RPMI7951 (cell line): ENCODE data around the gene TBKBP1. TPM values are rescaled to one million over a fixed set of nuclear protein-coding genes. Genes with fewer than 3 reads are reported as not detected.
"Not testable (repeated sequence)": the region's sequence is repeated elsewhere in the genome, so short reads cannot be mapped to it uniquely, and the experiment has no call there.

Experiments
- DNase-seq: peaks from one replicate; pipeline ENCODE4 v3.0.0-alpha.2; 2012; ENCODE audit warnings: low read depth
- total RNA-seq: library from RNA; depleted of rRNA; stranded (reverse); fragments of >200 nt; shearing (Covaris generic); gene quantifications from 2 replicates; pipeline ENCODE4 v1.2.3, GENCODE V29; 2014

TBKBP1 gene
- total RNA-seq, 1 experiment from 2014 or later, result 0.48 TPM

- no peak for DNase-seq
These were observed 15.8 kb upstream of the TBKBP1 start for GRCh38 chr17:47678196-47678595.

DNA sequence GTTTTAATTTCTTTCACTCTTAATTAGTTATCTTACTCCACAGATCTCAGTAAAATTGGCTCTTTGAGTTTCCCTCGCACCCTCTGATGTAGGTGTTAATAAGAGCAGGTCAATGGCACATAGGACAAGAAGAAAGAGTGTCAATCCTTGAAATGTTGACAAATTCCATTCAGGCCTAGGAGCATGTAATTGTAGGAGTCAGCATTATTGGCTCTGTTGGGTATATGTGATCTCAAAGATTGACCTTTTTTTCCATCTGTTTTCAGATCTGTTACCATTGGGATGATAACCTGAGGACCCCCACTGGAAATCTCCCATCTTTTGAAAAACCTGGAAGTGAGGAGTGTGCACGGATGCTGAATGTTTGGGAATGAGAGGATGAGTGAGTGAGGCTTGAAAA, 11.8 kb upstream of the TBKBP1 start:
- DNase-seq, result no peak

- DNase-seq, result not testable (repeated sequence)
These were observed 11.2 kb upstream of the TBKBP1 start for GRCh38 chr17:47682727-47683126.

- no peak for DNase-seq
These were observed 9.9 kb upstream of the TBKBP1 start for GRCh38 chr17:47684025-47684424.

- DNase-seq, result no peak
These were observed 9.3 kb upstream of the TBKBP1 start for GRCh38 chr17:47684535-47685193.

DNA sequence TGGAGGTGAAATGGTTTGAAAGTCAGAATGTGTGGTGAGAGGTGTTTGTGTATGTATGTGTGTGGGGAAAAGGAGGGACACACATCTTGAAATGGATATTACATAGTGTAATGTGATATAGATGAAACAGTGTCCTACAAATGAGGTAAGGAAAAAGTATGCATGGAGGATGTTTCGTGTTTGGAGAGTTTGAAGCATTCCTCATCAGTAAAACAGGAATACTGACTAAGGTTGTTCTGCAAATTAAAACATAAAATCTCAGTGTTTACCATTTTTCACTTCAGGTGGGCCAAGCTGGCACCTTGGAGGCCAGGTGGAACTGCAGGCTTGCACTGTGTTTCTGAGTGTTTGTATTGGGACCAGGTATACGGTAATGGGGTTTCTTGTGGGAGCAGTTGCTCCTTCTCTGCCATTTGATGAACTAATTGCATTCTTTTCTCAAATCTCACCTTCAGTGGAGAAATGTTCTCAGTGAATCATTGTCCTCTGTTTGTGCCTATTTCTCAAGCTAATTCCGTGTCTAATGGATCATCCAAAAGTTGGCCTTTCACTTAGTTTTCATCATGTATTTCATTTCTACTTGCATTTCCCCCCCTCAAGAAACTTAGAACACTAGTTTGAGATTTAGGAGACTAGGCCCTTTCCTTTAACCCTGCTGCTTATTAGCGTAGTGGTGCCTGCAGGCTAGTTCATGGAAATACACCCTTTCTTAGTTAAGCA, 8.2 kb upstream of the TBKBP1 start:
- DNase-seq, result no peak

DNA sequence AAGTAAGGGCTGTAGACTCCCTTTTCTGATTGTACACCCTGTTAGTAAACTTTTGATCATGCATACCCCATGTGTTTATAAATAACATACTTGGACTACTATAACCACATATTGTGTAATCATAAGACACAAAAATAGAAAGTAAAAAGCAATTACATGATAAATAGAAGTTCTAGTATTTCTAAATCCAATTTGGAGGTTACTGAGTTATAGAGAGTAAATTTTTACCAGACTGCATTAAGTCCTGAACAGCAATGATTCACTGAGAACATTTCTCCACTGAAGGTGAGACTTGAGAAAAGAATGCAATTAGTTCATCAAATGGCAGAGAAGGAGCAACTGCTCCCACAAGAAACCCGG, 7.7 kb upstream of the TBKBP1 start:
- no peak for DNase-seq

GRCh38 chr17:47686664-47687327, 7.2 kb upstream of the TBKBP1 start:
- DNase-seq, result no peak

DNA sequence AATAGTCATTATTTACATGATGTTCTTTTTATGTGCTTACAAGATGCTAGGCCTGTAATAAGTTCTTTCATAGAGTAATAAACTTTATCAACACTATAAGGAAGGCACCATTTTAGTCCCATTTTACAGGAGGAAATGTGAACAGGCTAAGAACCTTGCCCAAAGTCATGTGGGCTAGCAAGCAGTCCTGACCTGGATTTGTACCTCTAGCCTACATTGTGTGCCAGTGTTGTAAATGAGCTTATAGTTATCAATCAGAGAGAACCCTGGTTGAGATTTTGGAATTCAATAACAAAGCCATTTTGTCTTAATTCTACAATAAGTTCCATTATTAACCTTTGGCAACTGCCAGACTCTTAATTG, 6.7 kb upstream of the TBKBP1 start:
- no peak for DNase-seq

DNA sequence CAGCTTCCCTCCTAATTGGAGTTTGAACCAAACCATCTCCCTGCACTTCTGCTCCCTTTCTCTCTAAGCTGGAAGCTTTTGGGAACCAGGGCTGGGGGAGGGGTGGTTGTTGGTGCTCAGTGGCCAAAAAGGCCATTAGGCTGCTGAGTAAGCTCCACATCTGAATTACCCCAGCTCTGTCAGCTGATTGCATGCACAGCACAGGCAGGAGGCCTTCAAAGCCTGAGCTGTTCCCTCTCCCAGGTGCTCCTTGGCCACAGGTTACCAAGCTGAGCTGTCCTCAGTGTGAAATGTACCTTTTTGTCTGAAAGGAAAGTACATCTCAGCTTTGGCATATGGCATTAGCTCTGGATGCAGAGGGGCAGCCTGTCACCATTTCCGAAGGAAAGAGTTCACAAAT, 6.2 kb upstream of the TBKBP1 start:
- no peak for DNase-seq

GRCh38 chr17:47690121-47690520, 3.8 kb upstream of the TBKBP1 start:
- DNase-seq, result no peak

- no peak for DNase-seq
These were observed 1.6 kb upstream of the TBKBP1 start for GRCh38 chr17:47692137-47692894.

GRCh38 chr17:47692895-47693730, 848 bp upstream of the TBKBP1 start:
- DNase-seq, result no peak

DNA sequence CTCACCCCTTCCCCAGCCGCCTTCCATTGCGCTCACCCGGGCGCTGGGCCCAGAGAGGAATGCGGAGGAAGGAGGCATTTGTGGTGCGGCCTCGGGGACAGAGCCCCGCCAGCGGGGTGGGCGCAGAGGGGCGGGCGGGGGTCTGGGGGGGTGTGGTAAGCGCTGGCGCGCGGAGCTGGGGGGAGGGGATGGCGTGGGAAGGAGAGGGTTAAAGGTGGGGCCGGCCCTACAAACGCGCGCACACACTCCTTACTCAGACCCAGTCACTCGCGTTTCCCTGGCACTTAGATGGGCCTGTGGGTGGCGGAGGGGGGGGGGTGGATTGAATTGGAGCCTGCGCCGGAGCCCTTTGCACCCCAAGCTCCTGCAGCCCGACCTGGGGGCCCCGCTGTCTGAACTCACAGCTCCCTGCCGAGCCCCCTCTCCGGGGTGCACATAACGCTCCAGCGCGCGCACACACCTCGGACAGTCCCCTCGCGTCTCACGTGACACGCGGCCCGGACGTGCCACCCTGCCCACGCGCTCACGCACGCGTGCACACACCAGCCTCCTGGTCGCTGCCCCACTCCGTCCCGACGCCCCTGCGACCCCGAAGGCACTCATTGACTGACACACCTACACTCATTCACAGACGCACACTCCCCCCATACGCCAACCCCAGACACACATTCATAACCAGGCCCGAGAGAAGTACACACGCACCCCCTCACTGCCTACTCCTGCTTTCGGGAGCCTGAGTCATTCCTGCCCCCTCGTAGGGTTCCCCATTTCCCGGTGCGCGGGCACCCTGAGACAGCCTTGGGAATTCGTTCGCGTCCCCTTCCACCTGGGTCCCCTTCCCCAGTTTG, 844 bp downstream of the TBKBP1 start:
- DNase-seq, result no peak

DNA sequence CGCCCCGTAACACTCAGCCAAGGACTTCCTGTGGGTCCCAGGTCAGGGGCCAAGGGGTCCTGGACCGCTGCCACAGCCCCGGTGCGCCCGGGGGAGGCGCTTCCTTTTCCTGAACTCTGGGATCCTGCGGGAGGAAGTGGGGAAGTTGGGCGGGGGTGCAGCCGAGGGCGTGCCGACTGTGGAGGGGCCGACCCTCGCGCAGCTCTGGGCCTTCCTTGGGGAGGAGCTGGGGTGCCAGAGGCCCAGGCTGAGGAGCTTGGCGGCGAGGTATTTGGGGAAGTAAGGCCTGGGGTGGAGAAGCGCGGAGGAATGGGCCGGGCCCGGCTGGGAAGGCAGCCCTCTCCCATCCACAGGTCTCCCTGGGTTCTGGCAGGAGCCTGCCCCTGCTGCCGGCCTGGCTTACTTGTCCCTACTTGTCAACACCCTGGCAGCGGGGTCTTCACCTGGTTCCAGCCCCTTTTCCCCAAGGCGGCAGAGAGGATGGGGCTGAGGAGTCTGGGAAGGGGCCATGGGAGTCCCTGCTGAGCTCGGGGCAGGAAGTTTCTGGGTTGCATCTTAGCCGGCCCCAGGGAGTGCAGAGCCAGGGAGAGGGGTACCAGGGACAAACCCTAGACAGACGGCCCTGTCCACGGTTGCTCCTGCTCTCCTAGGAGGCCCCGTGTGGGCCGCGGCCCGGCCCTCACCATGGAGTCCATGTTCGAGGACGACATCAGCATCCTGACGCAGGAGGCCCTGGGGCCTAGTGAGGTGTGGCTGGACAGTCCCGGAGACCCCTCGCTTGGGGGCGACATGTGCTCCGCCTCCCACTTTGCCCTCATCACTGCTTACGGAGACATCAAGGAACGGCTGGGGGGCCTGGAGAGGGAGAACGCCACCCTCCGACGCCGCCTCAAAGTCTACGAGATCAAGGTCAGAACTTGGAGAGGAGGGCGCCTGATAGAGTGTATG, 1.7 kb downstream of the TBKBP1 start:
- DNase-seq, result no peak

GRCh38 chr17:47696717-47697642, 3.0 kb downstream of the TBKBP1 start:
- DNase-seq, result no peak

GRCh38 chr17:47697906-47698711, 4.1 kb downstream of the TBKBP1 start:
- DNase-seq, result no peak
